ENCODE measurements around the gene PSD4.
A peak's percentile ranks its signal among the peaks of the same experiment; 100 is the strongest.

The PSD4 gene

GRCh38 chr2:113236367-113237159 is 62.8 kb downstream of the PSD4 start:
- DNase-seq, result no peak
- TF ChIP-seq GATA1 (IDR thresholded peaks at IDR 0.05; ENCODE audit: low read depth, low read length) (no peak), POLR2A (IDR thresholded peaks at IDR 0.05; ENCODE audit: low read length) (no peak)

- DNase-seq, result no peak
- TF ChIP-seq POLR2A (IDR thresholded peaks at IDR 0.05; ENCODE audit: low read length) (no peak), GATA1 (IDR thresholded peaks at IDR 0.05; ENCODE audit: low read depth, low read length) (no peak)
These were observed 63.9 kb downstream of the PSD4 start for GRCh38 chr2:113237604-113238160.

- TF ChIP-seq POLR2A (IDR thresholded peaks at IDR 0.05; ENCODE audit: low read length) (no peak), GATA1 (IDR thresholded peaks at IDR 0.05; ENCODE audit: low read depth, low read length) (no peak)
- no peak for DNase-seq
These were observed 65.4 kb downstream of the PSD4 start for GRCh38 chr2:113238871-113239839.

GRCh38 chr2:113240150-113240914 is 66.6 kb downstream of the PSD4 start:
- peak; percentile 52 to 77 for DNase-seq
- TF ChIP-seq GATA1 (IDR thresholded peaks at IDR 0.05; ENCODE audit: low read depth, low read length), result no peak
- TF ChIP-seq POLR2A (IDR thresholded peaks at IDR 0.05; ENCODE audit: low read length), result peak; percentile 29

- peak; percentile 14 for TF ChIP-seq POLR2A (IDR thresholded peaks at IDR 0.05; ENCODE audit: low read length)
- TF ChIP-seq GATA1 (IDR thresholded peaks at IDR 0.05; ENCODE audit: low read depth, low read length), result no peak
- peak in 1 of 2 experiments; percentile 64 for DNase-seq
These were observed 67.4 kb downstream of the PSD4 start for GRCh38 chr2:113240915-113241911.

- no peak for TF ChIP-seq GATA1 (IDR thresholded peaks at IDR 0.05; ENCODE audit: low read depth, low read length)
- no peak for TF ChIP-seq POLR2A (IDR thresholded peaks at IDR 0.05; ENCODE audit: low read length)
- DNase-seq, result no peak
These were observed 68.6 kb downstream of the PSD4 start for GRCh38 chr2:113242327-113242726.

GRCh38 chr2:113245276-113245711 is 71.5 kb downstream of the PSD4 start:
- TF ChIP-seq POLR2A (IDR thresholded peaks at IDR 0.05; ENCODE audit: low read length) (no peak), GATA1 (IDR thresholded peaks at IDR 0.05; ENCODE audit: low read depth, low read length) (no peak)
- no peak for DNase-seq

GRCh38 chr2:113246606-113247005 is 72.8 kb downstream of the PSD4 start:
- no peak for DNase-seq
- TF ChIP-seq GATA1 (IDR thresholded peaks at IDR 0.05; ENCODE audit: low read depth, low read length), result no peak
- TF ChIP-seq POLR2A (IDR thresholded peaks at IDR 0.05; ENCODE audit: low read length), result no peak

- no peak for TF ChIP-seq POLR2A (IDR thresholded peaks at IDR 0.05; ENCODE audit: low read length)
- no peak for TF ChIP-seq GATA1 (IDR thresholded peaks at IDR 0.05; ENCODE audit: low read depth, low read length)
- DNase-seq, result peak; percentile 70 to 85
These were observed 75.4 kb downstream of the PSD4 start for GRCh38 chr2:113248997-113249770.

GRCh38 chr2:113251118-113251517 is 77.3 kb downstream of the PSD4 start:
- no peak for TF ChIP-seq POLR2A (IDR thresholded peaks at IDR 0.05; ENCODE audit: low read length)
- TF ChIP-seq GATA1 (IDR thresholded peaks at IDR 0.05; ENCODE audit: low read depth, low read length), result no peak
- DNase-seq, result no peak

GRCh38 chr2:113252047-113252590 is 78.3 kb downstream of the PSD4 start:
- TF ChIP-seq GATA1 (IDR thresholded peaks at IDR 0.05; ENCODE audit: low read depth, low read length), result no peak
- TF ChIP-seq POLR2A (IDR thresholded peaks at IDR 0.05; ENCODE audit: low read length), result no peak
- no peak for DNase-seq
